Stimulated activated CD8-positive, alpha-beta memory T cell treated with anti-CD3 and anti-CD28 coated beads, Interleukin-12 subunit alpha, Interleukin-12 subunit beta, amount 100 ng/mL, for 4 hours (primary cell): Measurements from ENCODE around the gene TMEM30A.

ENCODE experiments used
- DNase-seq: peaks from one replicate; pipeline ENCODE4 v3.0.0-alpha.2; 2020; ENCODE audit warnings: low read depth

TMEM30A gene

DNA sequence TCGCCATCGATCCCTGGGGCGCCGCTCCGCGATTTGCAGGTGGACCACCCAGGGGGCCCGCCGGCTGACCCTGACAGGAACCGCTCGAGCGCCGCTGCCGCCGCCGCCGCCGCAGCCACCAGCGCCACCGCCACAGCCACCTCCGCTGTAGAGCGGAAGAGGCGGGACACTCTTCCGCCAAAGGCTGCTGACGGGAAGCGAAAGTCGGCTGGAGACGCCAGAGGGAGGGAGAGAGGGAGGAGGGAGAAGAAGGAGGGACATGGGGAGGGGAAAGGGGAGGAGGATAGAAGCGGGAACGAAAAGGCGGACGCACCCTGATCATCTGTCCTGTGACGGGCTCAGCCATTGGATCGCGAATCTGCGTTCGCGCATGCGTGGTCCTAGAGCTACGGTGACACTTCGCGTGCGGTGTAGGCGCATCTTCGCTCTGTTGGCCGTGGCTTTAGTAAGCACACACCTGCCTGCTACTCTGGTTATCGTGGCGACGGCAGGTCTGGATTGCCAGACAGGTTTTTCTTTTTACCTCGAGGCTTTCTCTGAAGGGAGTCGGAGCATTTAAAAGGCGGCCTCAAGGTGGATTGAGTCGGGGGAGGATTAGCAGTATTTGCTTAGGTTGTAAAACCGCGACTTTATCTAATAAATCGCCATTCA, at the start of gene TMEM30A:
Gene TMEM30A (minus strand): TSS at position 161 of the 651 bp plus-strand sequence. CDS start 154 bp downstream, at position 7.
- peak; percentile 91 for DNase-seq

DNA sequence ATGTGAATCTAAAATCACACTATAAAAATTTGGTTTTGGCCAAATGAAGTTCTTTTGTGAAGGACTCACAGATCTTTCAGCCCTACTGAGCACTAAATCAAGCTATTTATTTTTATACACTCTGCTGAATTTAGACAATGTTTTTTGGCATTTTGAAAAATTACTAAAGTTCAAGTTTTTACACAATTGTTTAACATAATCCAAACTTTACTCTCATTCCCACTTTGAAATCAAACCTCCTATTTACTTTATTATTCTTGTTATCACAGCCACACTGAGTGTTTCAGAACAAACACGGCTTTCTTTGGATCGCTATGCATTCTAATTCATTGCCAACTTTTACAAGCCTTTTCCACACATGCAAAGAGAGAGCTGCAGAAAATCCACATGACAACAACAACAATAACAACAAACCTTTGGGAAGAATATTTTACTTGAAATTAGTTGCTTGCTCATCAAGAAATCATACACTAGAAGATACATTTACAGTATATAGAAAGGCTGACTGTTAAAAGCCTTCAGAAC, 49.1 kb upstream of the TMEM30A start:
- no peak for DNase-seq

DNA sequence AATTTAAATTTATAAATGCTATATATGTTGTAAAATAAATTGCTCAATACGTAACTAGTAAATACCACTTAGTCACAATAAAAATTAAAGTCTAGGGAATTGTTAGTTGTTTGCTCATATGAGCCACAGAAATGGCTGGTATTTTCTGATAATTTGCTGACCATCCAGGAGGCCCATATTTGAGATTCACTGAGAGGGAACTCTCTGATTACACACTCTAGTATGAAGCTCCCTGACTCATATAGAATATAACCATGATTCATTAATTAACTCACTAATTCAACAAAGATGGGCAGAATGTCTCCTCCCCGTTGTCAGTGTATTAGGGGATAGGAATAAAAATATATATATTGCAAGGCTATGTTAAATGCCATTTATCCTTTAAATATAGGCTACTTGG, 46.6 kb upstream of the TMEM30A start:
- no peak for DNase-seq

DNA sequence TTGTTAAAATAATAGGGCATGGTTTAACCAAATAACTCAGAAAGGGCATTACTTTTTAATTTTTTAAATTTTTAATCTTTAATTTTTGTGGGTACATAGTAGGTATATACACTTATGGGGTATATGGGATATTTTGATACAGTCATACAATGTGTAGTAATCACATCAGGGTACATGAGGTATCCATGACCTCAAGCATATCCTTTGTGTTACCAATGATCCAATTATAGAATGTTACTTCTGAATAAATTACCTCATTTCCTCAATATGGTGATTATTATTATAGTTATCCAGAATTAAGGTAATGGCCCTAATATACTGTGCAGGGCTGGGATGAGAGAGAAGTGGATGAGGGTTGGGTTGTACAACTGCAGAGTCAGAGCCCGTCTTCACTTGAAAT, 45.1 kb upstream of the TMEM30A start:
- no peak for DNase-seq

DNA sequence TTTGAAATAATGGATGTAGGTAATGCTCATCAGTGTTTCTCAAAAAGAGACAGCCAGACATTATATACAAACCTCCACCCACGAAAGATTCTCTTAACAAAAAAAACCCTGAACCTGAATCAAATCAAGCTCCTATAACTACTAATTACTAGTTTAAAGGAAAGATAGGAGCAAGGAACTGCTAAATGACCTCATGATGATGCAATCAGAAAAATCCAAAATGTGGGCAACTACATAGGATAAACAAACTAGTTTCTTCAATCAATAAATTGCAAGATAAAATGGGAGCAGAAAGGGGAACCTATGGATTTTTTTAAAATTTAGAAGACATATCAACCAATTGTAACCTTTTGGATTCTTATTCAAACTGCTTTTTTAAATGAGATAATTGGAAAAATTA, 43.2 kb upstream of the TMEM30A start:
- no peak for DNase-seq

DNA sequence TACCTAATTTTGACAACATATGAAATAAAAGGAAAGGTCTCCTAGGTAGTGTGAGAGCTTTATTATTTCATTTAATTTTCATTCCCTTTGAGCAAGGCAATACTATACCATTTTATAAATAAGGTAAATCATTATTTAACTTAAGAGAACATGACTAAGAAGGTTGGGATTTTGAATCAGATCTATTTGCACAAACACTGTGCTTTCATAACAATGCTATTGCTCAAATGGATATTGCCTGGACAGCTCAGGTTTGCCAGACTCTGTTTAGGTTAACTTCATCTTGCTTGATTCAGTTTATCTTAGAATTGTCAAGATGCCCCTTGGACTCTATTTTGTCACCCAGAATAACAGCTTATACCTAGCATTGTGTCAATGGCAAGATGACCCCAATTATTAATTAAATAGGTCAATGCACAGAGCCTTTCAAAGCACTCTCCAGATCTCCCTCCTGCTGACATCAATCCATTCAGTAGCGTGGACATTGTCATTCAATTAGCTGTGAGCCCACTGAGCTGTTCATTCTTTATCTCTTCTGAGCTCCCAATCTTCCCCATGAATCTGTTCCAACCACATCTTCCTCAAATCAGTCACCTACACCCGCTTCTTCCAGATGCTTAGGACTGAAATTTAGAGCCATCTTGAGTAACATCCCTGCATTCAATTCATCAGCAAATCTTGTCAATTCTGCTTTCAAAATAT, 42.1 kb upstream of the TMEM30A start:
- no peak for DNase-seq

DNA sequence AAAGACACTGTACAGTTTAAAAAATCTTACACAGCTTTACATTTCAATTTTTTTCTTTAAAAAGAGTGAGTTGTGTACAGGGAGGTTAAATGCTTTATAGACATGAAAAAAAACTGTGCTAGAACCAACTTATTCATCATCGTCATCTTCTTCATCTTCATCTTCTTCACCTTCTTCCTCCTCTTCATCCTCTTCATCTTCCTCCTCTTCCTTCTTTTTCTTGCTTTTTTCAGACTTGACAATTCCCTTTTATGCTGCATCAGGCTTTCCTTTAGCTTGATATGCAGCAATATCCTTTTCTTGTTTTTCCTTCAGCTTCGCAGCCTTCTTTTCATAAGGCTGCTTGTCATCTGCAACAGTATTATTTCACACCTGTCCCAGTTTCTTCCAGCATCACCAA, 34.3 kb upstream of the TMEM30A start:
- DNase-seq, result no peak

DNA sequence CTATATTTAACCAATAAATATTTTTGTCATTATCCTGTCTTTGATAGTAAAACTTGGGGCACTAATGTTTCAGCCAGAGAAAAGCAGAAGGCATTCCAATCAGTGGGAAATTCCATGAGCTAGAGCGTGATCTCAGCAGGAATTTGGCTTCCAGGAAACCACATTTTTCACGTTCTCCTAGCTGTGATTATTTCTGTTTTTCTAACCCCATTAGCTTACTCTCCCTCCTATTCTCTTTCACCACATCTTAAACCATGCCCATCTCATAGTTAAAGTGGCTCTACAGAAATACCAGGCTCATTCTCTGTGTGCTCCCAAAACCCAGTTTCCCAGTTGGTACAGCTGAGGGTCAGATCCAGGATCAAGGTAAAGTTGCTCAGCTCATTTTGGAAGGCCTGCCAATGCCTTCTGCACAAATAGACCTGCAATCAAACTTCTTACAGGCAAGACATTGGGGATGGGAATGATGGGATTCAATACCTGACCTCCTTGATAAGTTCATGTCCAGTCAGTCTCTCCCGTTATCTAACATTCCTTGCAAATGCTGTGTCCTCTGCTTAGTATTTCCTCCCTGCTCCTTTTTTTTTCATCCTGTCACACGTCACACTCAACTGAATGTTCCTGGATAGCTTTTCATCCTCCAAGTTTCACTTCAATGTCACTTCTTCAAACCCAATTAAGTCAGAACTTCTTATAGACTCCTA, 33.1 kb upstream of the TMEM30A start:
- DNase-seq, result no peak

DNA sequence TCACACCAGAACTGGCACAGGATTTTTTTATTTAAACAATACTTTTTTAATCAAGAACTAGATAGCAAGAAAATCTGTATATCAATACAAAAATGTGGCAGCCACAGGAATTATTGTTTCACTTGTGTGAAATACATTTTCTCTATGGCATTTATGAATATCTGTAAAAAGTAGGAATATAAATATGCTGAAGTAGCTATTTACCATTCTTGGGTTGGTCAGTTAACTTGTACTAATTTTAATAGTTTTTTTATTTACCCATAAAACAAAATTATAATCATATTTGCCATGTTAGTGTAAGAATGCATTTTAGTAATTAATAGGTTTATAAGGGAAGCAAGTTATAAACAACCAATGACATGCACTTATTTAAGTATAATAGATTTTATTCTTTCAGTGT, 31.4 kb upstream of the TMEM30A start:
- DNase-seq, result no peak

DNA sequence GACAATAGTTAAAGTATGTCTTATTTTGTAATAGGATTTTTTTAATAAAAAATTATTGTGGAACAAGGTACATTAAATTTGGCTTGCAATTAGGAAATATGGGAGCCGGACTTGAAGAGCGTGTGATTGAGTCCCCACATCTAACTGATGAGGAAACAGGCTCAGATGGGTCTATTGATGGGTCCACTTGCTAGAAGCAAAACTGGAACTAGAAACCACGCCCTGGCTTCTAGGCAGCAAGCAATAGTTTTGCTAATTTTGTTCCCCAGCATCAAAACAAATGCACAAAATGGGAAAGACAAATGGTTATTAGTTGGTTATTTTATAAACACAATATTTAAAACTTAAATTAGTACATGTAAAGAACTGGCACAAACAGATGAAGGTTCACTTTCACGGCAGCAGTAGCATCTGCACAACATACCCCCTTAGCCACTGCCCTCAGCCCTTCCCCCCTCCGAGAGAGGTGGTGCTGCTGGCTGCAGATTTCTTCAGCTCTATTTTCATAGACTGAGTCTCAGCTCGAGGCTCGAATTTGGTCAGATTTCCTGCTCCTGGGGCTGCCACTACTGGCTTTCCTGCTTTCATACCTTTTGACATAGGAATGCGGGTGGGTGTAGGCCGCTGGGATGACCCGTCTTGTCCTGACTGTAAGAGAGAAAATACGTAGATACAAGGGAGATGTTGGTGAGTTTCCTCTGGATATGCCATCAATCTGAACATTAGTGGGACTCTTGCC, 23.8 kb upstream of the TMEM30A start:
- no peak for DNase-seq

DNA sequence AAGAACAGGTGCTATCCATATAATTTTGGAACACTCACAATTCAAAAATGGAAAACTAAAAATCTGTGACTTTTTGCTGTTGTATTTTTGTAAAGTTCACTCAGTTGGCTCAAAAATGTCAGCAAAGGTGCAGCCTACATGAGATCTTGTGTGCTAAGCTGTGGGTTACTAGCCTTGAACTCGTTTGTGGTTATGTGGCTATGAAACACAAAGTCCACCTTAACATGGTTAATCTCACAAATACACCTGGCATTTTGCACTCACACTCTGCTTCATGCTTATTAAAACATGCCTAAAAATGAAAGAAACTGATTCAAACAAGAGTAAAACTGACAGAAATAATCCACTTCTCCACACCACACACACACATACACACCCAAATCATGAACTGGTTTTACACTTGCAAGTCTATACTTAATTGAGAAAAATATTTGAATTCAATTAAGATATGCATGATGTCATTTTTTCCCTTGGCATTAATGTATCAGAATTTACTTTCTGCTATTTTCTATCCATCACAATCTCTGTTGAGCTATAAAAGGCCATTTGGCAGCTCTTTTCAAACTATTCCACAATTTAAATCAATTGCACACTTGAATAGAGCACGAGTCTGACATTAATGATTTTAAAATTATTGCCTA, 22.9 kb upstream of the TMEM30A start:
- DNase-seq, result no peak

DNA sequence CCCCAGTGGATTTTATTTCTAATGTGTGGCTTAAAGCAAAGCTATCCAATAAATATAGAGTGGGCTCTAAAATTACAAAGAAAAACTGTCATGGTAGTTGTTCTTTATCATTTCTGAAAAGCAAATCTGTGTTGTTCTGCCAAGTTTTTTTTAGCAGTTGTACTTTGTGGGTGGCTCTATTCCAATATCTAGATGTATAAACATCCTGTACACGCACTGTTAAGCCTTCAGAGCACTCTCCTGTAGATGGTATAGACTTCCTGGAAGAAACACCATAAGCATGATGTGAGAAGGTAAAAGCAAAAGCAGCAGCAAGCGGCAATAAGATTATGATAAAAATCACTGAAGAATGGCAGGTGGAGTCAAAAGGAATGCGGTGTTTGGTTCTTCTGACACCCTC, 21.5 kb upstream of the TMEM30A start:
- no peak for DNase-seq

DNA sequence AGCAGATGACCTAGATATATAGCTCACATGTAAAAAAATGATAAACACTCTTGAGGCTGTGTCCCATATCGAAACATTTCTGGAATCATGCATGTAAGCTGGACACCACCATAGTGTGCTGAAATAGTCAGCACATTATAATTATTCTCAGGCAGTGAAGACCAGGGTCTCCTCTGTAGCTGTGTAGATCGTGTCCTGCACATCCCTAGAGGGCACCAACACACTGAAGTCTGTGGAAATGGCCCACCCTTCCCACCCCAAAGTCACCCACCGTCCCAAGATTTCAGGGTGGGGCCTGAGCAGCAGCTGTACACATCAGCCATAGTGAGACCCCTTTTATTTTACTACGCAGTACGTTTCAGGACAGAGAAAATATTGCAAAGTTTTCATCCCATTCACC, 21.0 kb upstream of the TMEM30A start:
- no peak for DNase-seq

DNA sequence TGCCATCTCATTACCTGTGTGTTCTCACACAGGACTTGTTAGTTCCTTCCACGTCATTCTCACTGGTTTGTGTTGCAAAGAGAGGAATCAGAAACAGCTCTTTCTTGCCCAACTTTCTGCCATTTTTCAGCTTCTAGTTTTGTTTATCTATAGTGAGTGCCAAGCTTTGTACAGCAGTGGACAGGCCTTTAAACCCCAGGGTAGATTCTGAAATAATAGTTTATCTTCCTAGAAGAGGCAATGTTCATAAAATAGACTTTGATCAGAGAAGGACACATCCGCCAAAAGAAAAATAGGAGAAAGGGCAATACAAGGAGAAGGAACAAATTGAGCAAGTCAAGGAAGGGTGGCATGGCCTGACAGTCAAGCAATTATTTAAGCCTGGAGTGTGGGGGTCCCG, 17.7 kb upstream of the TMEM30A start:
- no peak for DNase-seq

DNA sequence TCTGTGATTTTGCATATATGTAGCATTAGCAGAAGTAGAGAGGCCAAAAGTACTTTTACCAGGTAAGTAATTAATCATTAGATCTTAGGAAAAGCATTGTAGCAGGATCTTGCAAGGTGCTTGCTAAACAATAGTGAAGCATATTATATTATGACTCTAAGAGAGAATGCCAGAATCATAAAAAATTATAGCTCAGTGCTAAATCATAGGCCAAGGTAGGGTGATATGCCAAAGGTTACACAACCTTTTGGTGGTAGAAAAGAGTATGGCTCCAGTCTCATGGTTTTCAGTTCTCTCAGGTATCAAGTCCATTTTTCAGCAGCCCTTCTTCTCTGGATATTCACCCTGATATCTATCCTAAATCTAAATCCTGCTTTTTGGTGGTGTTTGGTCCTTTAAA, 16.9 kb upstream of the TMEM30A start:
- no peak for DNase-seq

DNA sequence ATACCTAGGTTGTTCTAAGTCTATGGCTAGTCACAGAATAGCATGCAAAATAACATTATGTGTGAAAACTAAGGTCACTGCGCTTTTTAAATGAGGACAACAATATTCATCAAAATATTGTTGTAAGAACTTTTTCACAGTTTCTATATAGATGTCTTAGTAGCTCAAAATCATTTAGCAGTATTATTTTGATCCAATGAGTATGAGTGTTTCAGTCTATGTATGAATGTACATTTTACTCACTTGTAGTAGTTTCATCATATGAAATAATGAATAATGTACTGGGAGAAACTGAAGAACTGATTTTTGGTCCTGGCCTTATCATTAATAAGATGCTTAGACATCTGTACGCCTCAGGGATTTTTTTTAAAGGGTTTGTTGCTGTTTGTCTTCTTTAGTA, 16.5 kb upstream of the TMEM30A start:
- no peak for DNase-seq

DNA sequence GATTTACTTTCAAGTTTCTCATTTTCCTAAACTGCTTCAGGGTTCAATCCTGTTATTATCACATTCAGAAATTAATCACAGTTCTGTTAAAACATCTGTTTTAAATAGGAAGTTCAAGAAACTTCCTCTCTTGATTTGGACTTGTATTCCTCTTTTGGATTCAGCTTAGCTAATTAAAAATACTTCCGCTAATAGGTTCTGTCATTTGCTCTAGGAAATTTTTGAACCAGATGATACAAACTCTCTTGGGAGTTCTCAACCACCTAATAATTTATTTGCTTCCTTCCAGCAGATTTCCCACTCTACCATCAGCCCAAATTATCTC, 15.9 kb upstream of the TMEM30A start:
- DNase-seq, result no peak

DNA sequence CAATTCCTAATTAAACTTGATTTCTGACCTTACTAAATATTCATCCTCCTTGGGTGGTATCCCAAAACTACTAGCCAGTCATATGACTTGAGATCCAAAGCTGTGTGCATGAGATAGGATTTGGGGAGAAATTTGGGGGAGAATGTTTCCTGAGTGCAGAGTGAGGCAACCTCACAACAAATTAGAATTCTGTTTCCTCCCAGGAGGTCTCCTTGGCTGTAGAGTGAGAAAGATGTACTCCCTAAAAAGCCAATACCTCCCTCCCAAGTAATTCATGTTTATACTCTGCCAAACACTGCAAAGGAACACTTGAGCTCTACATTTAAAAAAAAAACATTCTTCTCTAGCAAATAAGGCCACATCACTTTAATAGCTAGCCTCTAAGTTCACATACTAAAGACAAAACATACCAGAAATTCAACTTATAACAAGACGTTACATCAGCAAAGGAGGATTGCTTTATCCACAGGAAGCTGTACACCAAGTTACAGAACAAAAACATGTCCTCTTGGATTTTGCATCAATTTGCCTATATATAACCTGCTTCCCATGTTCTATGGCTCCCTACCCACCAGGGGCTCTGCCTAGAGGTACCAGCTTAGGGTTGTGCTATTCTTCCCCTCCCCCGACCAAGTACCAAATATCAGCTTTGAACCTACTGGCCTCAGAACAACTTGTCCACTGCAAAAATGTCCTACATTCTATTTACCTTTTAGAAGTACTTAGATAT, 15.4 kb upstream of the TMEM30A start:
- DNase-seq, result no peak

DNA sequence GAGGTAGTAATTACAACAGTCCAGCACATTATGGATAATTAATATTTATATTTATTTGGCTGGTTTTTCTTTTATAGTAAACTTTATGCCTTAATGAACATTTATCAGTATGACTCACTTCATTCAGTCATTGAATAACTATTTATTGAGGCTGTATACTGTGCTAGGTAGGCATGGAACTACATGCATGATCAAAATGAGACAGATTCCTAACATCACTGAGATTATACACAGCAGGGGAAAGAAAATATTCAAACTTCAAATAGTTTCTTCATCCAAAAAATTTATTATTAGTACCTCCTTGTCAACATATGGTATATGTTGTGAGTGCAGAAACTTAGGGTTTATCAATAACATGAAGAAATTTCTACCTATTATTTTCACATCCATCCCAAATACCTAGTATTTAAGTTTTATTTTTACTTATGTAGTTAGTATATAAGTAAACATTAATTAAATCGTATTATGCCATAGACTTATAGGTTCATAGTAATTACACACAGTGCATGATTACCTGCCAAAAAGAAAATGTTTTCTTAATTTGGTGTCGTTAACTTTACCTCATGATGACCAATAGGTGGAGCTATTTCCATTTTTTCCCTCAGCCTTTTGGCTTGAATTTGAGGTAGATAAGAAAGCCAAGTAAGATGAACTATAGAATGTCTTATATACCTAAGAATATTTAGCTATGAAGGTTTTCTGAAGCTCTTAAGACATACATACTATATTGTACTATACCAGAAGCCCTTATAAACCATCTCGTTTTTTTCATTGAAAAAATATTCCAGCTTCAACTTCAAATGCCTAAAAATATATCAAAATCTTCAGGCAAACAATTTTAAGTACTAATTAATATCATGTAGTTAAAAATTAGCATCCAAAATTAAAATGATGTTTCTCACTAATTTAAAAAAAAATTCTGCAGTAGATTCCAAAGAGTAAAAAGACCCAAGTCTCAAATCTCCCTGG, 12.5 kb upstream of the TMEM30A start:
- no peak for DNase-seq

DNA sequence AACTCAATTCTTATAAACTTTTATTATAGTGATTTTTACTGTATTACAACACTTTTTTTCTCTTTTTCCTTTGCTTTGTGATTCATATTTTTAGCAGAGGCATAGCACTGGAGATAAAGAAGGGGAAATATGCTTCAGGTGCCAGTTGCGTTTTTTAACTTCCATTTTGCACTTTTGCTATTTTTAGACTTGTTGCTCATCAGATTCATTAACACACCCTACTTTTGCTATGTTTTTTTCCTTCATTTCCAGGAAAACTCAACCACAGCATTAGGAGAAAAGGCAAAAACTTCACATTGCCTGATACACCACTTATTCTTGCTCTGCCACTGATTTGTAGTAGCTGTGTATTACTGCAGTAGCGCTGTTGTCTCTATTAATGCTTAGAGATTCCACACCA, 8.0 kb upstream of the TMEM30A start:
- DNase-seq, result no peak
